HFFc6 (cell line): ENCODE data around the gene GPER1. TPM values are rescaled to one million over a fixed set of nuclear protein-coding genes. Genes with fewer than 3 reads are reported as not detected.

Source experiments
- DNase-seq: peaks from one replicate; pipeline ENCODE4 v3.0.0-alpha.2; 2018
- H3K27ac Mint-ChIP-seq: 2 replicates; pipeline ENCODE4 v1.8.0; 2020; ENCODE audit warnings: mild to moderate bottlenecking, mixed read lengths
- H3K27me3 Mint-ChIP-seq: 2 replicates; pipeline ENCODE4 v1.8.0; 2021; ENCODE audit warnings: mild to moderate bottlenecking, moderate library complexity, mixed read lengths; ENCODE audit not compliant: insufficient read depth
- H3K36me3 Mint-ChIP-seq: 2 replicates; pipeline ENCODE4 v1.8.0; 2021; ENCODE audit warnings: low read depth, mixed read lengths
- H3K4me1 Mint-ChIP-seq: 2 replicates; pipeline ENCODE4 v1.8.0; 2020; ENCODE audit warnings: low read depth, mixed read lengths
- H3K4me3 Mint-ChIP-seq: 2 replicates; pipeline ENCODE4 v1.8.0; 2020; ENCODE audit warnings: mild to moderate bottlenecking, moderate library complexity, mixed read lengths
- H3K9me3 Mint-ChIP-seq: 2 replicates; pipeline ENCODE4 v1.8.0; 2020; ENCODE audit warnings: mild to moderate bottlenecking, mixed read lengths
- total RNA-seq, 6 experiments: library from RNA; stranded (reverse); fragmentation: NEBNext Ultra II Directional; extraction: Animal tissue kit (Norgen Biotek cat#: 25700); gene quantifications; 2 replicates in 1 of 6; 3 replicates in 5 of 6; pipeline ENCODE4 v1.2.3, GENCODE V29; 2021
- TF ChIP-seq, protein P1 (sequence below): fragments of 200-600 bp; sonication (generic); IDR thresholded peaks from 2 replicates; pipeline ENCODE4 v1.5.0; 2021; ENCODE audit warnings: antibody characterized with exemption, mild to moderate bottlenecking

GPER1 gene
- total RNA-seq, 6 experiments from 2014 or later: 4.6 to 7.1 (median 5.3) TPM

DNA sequence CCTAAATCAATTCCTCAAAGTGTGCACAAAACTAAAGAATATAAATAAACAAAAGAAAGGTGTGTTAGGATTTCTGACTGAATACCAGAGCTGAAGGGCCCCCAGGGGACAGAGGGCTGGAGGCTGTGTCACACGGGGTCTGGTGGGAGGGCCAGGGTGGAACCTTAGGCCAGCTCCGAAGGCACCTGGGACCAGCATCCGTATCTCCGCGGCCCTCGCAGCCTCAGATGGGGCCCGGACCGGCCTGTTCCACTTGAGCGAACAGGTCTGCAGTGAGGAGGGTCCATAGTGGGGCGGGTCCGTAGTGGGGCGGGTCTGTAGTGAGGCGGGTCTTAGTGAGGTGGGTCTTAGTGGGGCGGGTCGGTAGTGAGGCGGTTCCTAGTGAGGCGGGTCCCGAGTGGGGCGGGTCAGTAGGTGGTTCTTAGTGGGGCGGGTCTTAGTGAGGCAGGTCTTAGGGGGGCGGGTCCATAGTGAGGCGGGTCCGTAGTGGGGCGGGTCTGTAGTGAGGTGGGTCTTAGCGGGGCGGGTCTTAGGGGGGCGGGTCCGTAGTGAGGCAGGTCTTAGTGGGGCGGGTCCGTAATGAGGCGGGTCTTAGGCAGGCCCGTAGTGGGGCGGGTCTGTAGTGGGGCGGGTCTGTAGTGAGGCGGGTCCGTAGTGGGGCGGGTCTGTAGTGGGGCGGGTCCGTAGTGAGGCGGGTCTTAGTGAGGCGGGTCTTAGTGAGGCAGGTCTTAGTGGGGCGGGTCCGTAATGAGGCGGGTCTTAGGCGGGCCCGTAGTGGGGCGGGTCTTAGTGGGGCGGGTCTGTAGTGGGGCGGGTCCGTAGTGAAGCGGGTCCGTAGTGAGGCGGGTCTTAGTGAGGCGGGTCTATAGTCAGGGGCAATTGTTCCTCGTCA is 28.5 kb upstream of the GPER1 start:
- Mint-ChIP-seq H3K4me3 (no peak overlapping the region), H3K27me3 (peaks cover 2% of the 10 kb centered on the region), H3K4me1 (no peaks in the 10 kb centered on the region), H3K36me3 (no peaks in the 10 kb centered on the region), H3K27ac (no peak overlapping the region), H3K9me3 (no peaks in the 10 kb centered on the region)
- TF ChIP-seq, protein P1, sequence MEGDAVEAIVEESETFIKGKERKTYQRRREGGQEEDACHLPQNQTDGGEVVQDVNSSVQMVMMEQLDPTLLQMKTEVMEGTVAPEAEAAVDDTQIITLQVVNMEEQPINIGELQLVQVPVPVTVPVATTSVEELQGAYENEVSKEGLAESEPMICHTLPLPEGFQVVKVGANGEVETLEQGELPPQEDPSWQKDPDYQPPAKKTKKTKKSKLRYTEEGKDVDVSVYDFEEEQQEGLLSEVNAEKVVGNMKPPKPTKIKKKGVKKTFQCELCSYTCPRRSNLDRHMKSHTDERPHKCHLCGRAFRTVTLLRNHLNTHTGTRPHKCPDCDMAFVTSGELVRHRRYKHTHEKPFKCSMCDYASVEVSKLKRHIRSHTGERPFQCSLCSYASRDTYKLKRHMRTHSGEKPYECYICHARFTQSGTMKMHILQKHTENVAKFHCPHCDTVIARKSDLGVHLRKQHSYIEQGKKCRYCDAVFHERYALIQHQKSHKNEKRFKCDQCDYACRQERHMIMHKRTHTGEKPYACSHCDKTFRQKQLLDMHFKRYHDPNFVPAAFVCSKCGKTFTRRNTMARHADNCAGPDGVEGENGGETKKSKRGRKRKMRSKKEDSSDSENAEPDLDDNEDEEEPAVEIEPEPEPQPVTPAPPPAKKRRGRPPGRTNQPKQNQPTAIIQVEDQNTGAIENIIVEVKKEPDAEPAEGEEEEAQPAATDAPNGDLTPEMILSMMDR: no peak
- no peak for DNase-seq

DNA sequence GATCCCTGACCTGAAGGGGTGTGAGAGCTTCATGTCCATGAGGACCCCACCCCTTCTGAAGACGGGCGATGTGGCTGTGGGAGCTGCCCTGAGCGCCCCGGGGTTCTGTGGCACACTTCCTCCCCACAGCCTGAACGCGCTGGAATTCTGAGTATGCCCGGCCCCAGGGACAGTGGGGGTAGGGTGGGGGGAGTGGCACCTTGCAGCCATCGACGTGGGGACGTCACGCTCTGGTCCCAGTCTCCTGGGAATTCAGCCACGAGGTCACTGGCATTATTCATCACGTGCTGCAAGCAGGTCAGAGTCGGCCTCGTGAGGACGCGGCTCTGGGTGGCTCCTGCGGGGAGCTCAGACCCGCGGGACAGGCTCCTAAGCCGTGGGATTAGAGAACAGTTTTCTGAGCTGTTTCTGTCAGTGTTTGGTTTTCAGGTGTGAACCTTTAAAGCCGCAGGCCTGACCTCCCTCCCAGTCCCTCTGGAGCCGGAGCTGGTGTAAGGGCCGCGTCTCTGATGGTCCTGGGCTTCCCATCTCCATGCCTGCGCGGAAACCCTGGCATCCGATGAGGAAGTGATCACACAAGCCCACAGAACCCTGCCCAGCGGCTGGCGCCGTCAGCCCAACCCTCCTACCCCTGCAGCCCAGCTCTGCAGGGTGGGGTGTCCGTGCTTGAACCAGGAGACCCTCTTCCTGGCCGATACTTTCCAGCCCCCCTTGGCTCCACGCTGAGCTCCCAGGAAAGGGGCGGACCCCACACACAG is 27.4 kb upstream of the GPER1 start:
- Mint-ChIP-seq H3K27me3 (peaks cover 4% of the 10 kb centered on the region), H3K27ac (no peak overlapping the region)

DNA sequence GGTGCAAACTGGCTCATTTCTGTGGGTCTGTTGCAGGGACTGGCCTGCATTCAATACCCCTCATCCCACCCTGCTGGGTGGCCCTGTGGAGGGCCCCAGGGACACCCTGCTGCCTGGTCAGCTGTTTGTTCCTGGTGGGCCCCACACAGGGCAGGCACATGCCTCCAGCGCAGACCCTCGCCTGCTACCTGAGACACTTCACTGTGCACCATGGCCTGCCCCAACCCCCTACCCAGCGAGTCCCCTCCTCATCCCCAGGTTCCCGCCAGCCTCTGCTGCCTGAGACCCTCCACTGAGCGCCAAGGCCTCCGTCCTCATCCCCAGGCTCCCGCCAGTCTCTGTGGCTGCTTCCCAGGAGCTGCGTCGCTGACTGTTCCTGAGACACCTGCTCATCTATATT is 26.7 kb upstream of the GPER1 start:
- TF ChIP-seq, protein P1: no peak
- Mint-ChIP-seq H3K4me1 (no peaks in the 10 kb centered on the region), H3K27ac (no peak overlapping the region), H3K4me3 (no peak overlapping the region), H3K27me3 (peaks cover 4% of the 10 kb centered on the region), H3K36me3 (no peaks in the 10 kb centered on the region), H3K9me3 (no peaks in the 10 kb centered on the region)
- no peak for DNase-seq

More for the DNA sequence above, 27.4 kb upstream of the GPER1 start:
- no peak overlapping the region for H3K4me3 Mint-ChIP-seq
- no peaks in the 10 kb centered on the region for H3K4me1 Mint-ChIP-seq
- TF ChIP-seq, protein P1: no peak
- no peaks in the 10 kb centered on the region for H3K36me3 Mint-ChIP-seq
- H3K9me3 Mint-ChIP-seq: no peaks in the 10 kb centered on the region
- DNase-seq: no peak

DNA sequence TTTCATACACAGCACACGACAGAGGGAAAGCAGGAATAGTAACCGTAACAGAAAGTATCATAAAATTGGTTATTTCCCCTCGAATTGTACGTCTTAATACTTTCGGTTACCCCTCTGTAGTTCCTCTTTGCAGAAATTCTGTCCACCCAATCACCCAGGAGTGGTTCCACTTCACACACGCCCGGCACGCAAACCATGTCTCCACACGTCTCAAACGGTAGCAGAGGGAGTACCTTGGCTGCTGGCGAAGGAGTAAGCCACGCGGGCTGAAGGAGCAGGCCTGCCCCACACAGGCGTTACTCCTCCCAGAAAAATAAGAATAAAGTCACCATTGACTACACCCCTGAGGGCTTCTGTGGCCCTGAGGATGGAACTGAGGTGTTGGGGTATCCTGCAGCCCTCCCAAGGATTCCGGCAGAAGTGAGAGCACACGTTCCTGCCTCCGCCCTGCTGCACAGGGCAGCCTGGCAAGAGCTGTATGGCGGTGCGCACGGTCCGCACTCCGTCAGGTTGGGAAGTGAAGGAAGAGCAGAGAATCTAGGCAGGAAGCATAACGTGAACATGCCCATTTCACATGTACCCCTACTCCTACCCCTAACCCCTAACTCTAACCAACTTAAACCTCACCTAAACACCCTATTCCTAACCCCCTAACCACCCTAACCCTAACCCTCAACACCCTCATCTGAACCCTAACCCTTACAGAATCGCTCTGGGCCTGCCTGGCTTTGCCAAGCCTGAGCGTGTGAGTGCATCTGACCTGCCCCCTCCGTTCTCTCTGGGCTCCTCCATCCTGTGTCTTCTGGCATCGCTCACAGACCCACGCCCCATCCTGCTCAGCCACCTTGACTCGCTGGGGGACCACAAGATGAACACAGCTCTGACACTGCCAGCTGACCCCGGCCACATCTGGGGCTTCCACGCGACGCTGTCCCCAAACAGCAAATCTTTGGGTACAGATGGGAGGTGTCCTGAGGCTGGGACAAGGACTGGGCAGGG is 25.3 kb upstream of the GPER1 start:
- no peak overlapping the region for H3K27ac Mint-ChIP-seq
- no peaks in the 10 kb centered on the region for H3K36me3 Mint-ChIP-seq
- H3K4me1 Mint-ChIP-seq: no peaks in the 10 kb centered on the region
- H3K9me3 Mint-ChIP-seq: no peaks in the 10 kb centered on the region
- DNase-seq: no peak
- TF ChIP-seq, protein P1: no peak
- H3K4me3 Mint-ChIP-seq: no peak overlapping the region
- peaks cover 4% of the 10 kb centered on the region for H3K27me3 Mint-ChIP-seq

DNA sequence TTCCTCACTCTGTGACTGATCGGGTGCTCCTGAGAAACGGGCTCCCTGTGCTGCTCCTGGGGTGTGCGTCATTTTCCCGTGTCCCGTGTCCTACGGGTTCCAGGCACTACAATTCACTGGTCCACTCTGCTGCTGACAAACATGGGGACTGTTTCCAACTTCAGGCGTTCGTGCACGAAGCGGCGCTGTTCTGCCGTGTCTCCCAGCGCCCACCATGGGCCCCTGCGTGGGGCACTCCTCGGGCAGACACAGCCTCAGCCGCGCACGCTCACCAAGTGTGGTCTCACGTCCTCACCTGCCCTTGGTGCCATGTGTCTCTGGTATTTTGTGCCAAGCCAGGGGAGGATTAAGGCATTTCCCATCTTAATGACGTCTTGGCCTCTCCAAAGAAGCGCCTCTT is 24.6 kb upstream of the GPER1 start:
- Mint-ChIP-seq H3K36me3 (no peaks in the 10 kb centered on the region), H3K4me1 (no peaks in the 10 kb centered on the region), H3K27ac (no peak overlapping the region), H3K9me3 (no peaks in the 10 kb centered on the region), H3K4me3 (no peak overlapping the region), H3K27me3 (peaks cover 4% of the 10 kb centered on the region)
- TF ChIP-seq, protein P1: no peak
- DNase-seq: no peak
